Psoas muscle (tissue), 8 donors: Measurements from ENCODE around the gene HTT. TPM values are rescaled to one million over a fixed set of nuclear protein-coding genes. Genes with fewer than 3 reads are reported as not detected.

Source experiments
- ATAC-seq, 4 donors: fragments of 200-7000 bp; cut with Tn5 transposase; one replicate each; pipeline ENCODE4 v1.9.1; 2020; ENCODE audit warnings: moderate library complexity in 3 of 4, mild to moderate bottlenecking in 2 of 4
- DNase-seq, 2 donors: peaks; one replicate each; pipeline ENCODE4 v3.0.0-alpha.2; 2020
- H3K27ac ChIP-seq: fragments of 200-600 bp; one replicate; pipeline ENCODE4 v1.8.0; 2022
- H3K27me3 ChIP-seq, 3 donors: fragments of 200-600 bp in 1 of 3; one replicate each; pipeline versions ENCODE4 v1.6.1 to v1.8.0; 2013 to 2022; ENCODE audit warnings: low read length in 2 of 3, mild to moderate bottlenecking in 2 of 3, moderate library complexity in 1 of 3; ENCODE audit not compliant: insufficient read depth in 3 of 3
- H3K36me3 ChIP-seq, 2 donors: fragments of 200-600 bp in 1 of 2; one replicate each; pipeline versions ENCODE4 v1.6.1 to v1.8.0; 2013 to 2022; ENCODE audit warnings: low read depth in 1 of 2, mild to moderate bottlenecking in 1 of 2, moderate library complexity in 1 of 2; ENCODE audit not compliant: insufficient read depth in 1 of 2
- H3K4me1 ChIP-seq: fragments of 200-600 bp; one replicate; pipeline ENCODE4 v1.8.0; 2022
- H3K4me3 ChIP-seq: fragments of 200-600 bp; one replicate; pipeline ENCODE4 v1.8.0; 2022; ENCODE audit warnings: mild to moderate bottlenecking
- H3K9me3 ChIP-seq: fragments of 200-600 bp; one replicate; pipeline ENCODE4 v1.8.0; 2022
- CTCF ChIP-seq: fragments of 200-600 bp; IDR thresholded peaks from one replicate; pipeline ENCODE4 v1.8.0; 2022; ENCODE audit warnings: antibody characterized with exemption
- WGBS, 3 donors: extraction: QIAGEN DNeasy Blood & Tissue Kit; methylation state at CpG; one replicate each; pipeline versions ENCODE4 v1.1.6 to v1.1.7; 2013; 5-methylcytosine and 5-hydroxymethylcytosine counted together
- intact Hi-C, 2 donors: fragments of 100-400 bp; cut with DNase I; formaldehyde crosslinking; loops; one replicate each; pipeline versions ENCODE4 v1.11.0 to v1.14.2; 2022
- polyA plus RNA-seq, 3 donors: library from polyadenylated mRNA; stranded (reverse); fragments of 200-250 nt; gene quantifications; one replicate each; pipeline ENCODE4 v1.2.3, GENCODE V29; 2013
- total RNA-seq, 4 donors: library from RNA; stranded (reverse); fragmentation: NEBNext Ultra II Directional in 2 of 4; extraction: Animal tissue kit (Norgen Biotek cat#: 25700) in 2 of 4; gene quantifications; one replicate each; pipeline versions ENCODE4 v1.2.1 to v1.2.4, GENCODE V29; 2021 to 2023
- donor health status: healthy with polysubstance abuse.
- donor health status: DM: no; HTN: no; CAD: no; lungs with moderate emphysema.
- donor health status: Bipolar disorder and iron deficiency.
- donor health status: healthy.
- donor health status: DM: yes; HTN: yes; CAD: no.
- donor health status: DM: no; HTN: no; CAD: no.
- donor health status: DM: no; HTN: no; CAD: no.
- donor health status: DM: yes; HTN: yes; CAD: no.

HTT gene
- total and polyA plus RNA-seq, 7 donors: 6.7 to 39.9 (median 29.6) TPM

DNA sequence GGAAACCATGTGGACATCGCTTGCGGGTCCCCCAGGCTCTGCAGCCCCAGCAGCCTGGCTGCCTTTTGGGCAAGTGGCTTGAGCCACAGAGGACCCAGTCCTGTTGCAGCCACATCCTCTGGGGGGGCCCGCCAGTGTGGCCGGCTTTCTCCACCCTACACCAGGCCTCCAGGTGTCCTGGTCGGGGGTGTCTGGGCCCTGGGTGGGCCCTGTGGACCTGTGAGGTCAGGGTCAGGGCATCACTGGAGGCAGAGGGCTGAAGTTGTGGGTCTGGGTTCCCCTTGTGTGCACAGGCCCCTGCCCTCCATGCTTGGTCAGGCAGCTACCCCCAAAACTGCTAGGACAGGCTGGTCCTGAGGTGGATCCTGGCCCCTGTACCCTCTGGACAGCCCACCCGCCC, 171.2 kb downstream of the HTT start:
- no peaks in the 10 kb centered on the region for H3K27me3 ChIP-seq
- no peak overlapping the region for H3K4me3 ChIP-seq
- intact Hi-C loops: no loop called here
- H3K27ac ChIP-seq: no peak overlapping the region
- no peak for ATAC-seq
- TF ChIP-seq CTCF: no peak
- WGBS, 3 donors: 92 to 96% (median 96%) methylated on average over 6 of the region's 6 CpGs
- no peaks in the 10 kb centered on the region for H3K4me1 ChIP-seq
- no peaks in the 10 kb centered on the region for H3K9me3 ChIP-seq
- no peak for DNase-seq
- peaks cover 0 to 17% of the 10 kb centered on the region in 2 donors for H3K36me3 ChIP-seq

DNA sequence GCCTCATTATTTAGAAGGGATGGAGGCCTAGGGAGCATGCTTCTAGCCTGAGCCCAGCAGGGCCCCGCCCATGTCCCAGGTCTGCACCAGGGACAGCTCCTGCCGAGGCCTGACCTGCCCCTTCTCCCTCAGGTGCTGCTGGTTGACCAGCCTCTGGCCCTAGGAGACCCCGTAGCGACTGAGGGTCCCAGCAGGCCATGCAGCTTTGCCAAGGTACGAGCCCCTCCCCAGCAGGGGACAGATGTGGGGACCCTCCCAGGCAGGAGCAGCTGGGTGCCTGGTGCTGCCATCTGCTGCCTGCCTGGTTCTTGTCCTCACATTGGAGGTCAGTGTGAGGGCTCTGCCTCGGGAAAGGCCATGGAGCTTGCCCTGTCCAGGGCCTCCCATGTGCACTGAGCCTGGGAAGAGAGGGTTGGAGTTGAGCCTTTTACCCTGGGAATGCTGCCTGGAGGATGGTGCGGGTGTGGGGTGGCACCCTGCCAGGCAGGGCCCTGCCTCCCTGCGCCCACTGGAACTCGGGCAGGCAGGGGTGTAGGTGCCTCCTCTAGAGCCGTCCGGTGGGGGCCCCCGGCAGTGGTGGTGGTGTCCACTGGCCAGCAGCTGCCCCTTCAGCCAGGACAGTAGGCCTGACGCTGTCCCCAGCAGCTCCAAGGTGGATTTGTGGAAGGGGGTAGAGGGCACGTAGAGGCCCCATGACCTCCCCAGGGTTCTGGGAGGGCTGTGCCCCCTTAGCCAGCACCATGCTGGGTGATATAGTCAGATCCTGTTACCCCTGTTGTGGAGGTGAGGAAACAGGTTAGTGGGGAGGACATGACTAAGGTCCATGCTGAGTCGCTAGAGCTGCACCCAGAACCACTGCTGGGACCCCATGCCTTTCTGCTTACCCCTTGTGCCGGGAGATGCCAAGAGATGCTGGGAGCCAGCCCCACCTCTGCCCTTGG, 172.2 kb downstream of the HTT start:
- no peak overlapping the region for H3K27ac ChIP-seq
- no peaks in the 10 kb centered on the region for H3K27me3 ChIP-seq
- H3K4me3 ChIP-seq: no peak overlapping the region
- peaks cover 0 to 6% of the 10 kb centered on the region in 2 donors for H3K36me3 ChIP-seq
- no peaks in the 10 kb centered on the region for H3K4me1 ChIP-seq
- no peak for TF ChIP-seq CTCF
- ATAC-seq: peak in 1 of 4 donors; percentile 52
- 72 to 79% (median 76%) methylated on average over 16 of the region's 16 CpGs for WGBS, 3 donors
- H3K9me3 ChIP-seq: no peaks in the 10 kb centered on the region
- intact Hi-C loops: no loop called here
- no peak for DNase-seq

DNA sequence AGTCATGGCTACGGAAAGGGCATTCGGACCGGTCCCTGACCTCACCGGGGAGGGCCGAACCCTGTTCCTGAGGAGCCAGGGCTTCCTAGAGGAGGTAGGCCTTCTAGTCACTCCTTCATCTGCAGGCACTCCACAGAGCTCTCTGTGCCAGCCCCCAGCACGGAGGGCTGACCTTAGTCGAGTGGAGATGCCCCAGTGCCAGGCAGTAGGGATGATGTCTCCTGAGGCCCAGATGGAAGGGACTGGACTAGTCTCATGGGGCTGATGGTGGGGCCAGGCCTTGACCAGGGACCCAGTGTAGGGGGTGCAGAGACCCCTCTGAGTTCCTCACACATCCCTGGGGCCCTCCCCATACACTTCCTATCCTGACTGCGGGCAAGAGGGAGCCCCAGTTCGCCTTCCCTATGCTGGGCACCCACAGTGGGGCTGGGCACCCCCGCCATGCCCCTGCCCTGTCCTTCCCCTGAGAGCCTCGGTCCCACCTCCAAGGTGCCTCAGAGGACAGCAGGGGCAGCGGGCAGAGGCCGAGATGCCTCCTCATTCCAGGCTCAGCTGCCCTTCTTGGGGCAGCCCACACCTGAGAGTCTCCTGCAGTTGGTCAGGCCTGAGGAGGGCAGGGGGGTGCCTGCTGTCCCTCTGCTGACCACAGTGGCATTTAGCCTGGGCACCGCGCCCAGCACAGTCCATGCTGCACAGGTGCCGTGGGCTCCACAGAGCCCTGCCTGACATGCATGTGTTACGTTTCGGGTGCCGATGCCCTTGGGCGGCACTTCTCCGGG, 173.1 kb downstream of the HTT start:
- no peaks in the 10 kb centered on the region for H3K4me1 ChIP-seq
- DNase-seq (no peak), ATAC-seq (peak in 3 of 4 donors; percentile 54 to 65 (median 65))
- no peak overlapping the region for H3K27ac ChIP-seq
- 80 to 83% (median 82%) methylated on average over 19 to 21 of the region's 21 CpGs for WGBS, 3 donors
- H3K9me3 ChIP-seq: no peaks in the 10 kb centered on the region
- intact Hi-C loops: no loop called here
- no peaks in the 10 kb centered on the region for H3K27me3 ChIP-seq
- H3K4me3 ChIP-seq: no peak overlapping the region
- peaks cover 0 to 5% of the 10 kb centered on the region in 2 donors for H3K36me3 ChIP-seq
- no peak for TF ChIP-seq CTCF

DNA sequence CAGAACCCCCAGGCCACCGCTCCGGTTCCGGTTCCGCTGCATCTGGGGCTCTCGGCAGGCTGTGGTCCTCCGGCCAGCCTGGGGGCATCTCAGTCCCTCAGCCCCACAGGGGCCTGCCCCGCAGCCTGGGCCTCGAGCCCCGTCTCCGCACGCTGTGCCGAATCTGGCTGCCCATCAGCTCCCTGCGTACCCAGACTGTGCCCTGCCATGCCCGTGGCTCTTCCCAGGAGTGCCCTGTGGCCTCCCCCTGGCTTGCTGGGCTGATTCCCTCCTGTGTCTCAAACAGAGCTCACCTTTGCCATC, 173.6 kb downstream of the HTT start:
- 85 to 89% (median 87%) methylated on average over 12 to 14 of the region's 14 CpGs for WGBS, 3 donors
- Histone ChIP-seq H3K27ac (no peak overlapping the region), H3K27me3 (no peaks in the 10 kb centered on the region), H3K4me1 (no peaks in the 10 kb centered on the region), H3K4me3 (no peak overlapping the region), H3K36me3 (peaks cover 0 to 7% of the 10 kb centered on the region in 2 donors), H3K9me3 (no peaks in the 10 kb centered on the region)
- ATAC-seq (peak in 1 of 4 donors; percentile 13), DNase-seq (no peak)
- TF ChIP-seq CTCF: no peak
- intact Hi-C loops: no loop called here
